CD8-positive, alpha-beta memory T cell (primary cell): ENCODE results near the gene DPYD. TPM values are rescaled to one million over a fixed set of nuclear protein-coding genes. Genes with fewer than 3 reads are reported as not detected.

ENCODE experiments used
- CTCF ChIA-PET: fragments of 350-600 bp; sonication (Branson Sonifier 250); formaldehyde crosslinking; loops from one replicate; lab custom pipeline; 2021; ENCODE audit warnings: antibody characterized with exemption; lab: Charles Lee
- POLR2A ChIA-PET: fragments of 350-600 bp; sonication (Branson Sonifier 250); formaldehyde crosslinking; loops from one replicate; lab custom pipeline; 2021; ENCODE audit warnings: antibody characterized with exemption; lab: Charles Lee
- DNase-seq, 5 donors: peaks; one replicate each; pipeline versions ENCODE4 v3.0.0 to v3.0.0-alpha.2; 2020 to 2022; ENCODE audit warnings: mixed read lengths in 1 of 5
- H3K27ac ChIP-seq: one replicate; pipeline ENCODE4 v1.7.0; 2013; ENCODE audit warnings: low read depth, mild to moderate bottlenecking, low read length, moderate library complexity
- H3K27me3 ChIP-seq: 2 replicates; pipeline ENCODE4 v1.7.0; 2013; ENCODE audit warnings: low read length, mild to moderate bottlenecking; ENCODE audit not compliant: insufficient read depth, poor library complexity, severe bottlenecking
- H3K36me3 ChIP-seq: 2 replicates; pipeline ENCODE4 v1.7.0; 2013; ENCODE audit warnings: mild to moderate bottlenecking, low read length, moderate library complexity; ENCODE audit not compliant: insufficient read depth
- H3K4me1 ChIP-seq: 2 replicates; pipeline ENCODE4 v1.7.0; 2013; ENCODE audit warnings: mild to moderate bottlenecking, low read length, moderate library complexity; ENCODE audit not compliant: insufficient read depth
- H3K4me3 ChIP-seq: 2 replicates; pipeline ENCODE4 v1.7.0; 2013; ENCODE audit warnings: mild to moderate bottlenecking, low read length
- H3K9me3 ChIP-seq: 2 replicates; pipeline ENCODE4 v1.7.0; 2013; ENCODE audit warnings: mild to moderate bottlenecking, low read length
- H3K27ac Mint-ChIP-seq, 8 donors: one replicate each; pipeline ENCODE4 v1.8.0; 2020 to 2021; ENCODE audit warnings: mixed read lengths in 8 of 8, mild to moderate bottlenecking in 6 of 8, inconsistent platforms in 3 of 8, moderate library complexity in 3 of 8
- H3K27me3 Mint-ChIP-seq, 2 donors: one replicate each; pipeline ENCODE4 v1.8.0; 2020 to 2021; ENCODE audit warnings: mixed read lengths in 2 of 2, mild to moderate bottlenecking in 1 of 2, moderate library complexity in 1 of 2
- H3K36me3 Mint-ChIP-seq, 3 donors: one replicate each; pipeline ENCODE4 v1.8.0; 2020 to 2021; ENCODE audit warnings: mixed read lengths in 3 of 3, inconsistent platforms in 1 of 3, mild to moderate bottlenecking in 1 of 3
- H3K4me1 Mint-ChIP-seq, 3 donors: one replicate each; pipeline ENCODE4 v1.8.0; 2020 to 2021; ENCODE audit warnings: mixed read lengths in 3 of 3, inconsistent platforms in 1 of 3, mild to moderate bottlenecking in 1 of 3
- H3K4me3 Mint-ChIP-seq, 7 donors: one replicate each; pipeline ENCODE4 v1.8.0; 2020 to 2021; ENCODE audit warnings: mixed read lengths in 7 of 7, mild to moderate bottlenecking in 6 of 7, moderate library complexity in 4 of 7, inconsistent platforms in 2 of 7
- H3K9me3 Mint-ChIP-seq, 5 donors: one replicate each; pipeline ENCODE4 v1.8.0; 2020 to 2022; ENCODE audit warnings: mixed read lengths in 5 of 5, mild to moderate bottlenecking in 3 of 5, moderate library complexity in 2 of 5, inconsistent platforms in 1 of 5
- polyA plus RNA-seq: library from polyadenylated mRNA; unstranded; fragments of 300-500 nt; fragmentation: Illumina TruSeq; gene quantifications from one replicate; pipeline ENCODE4 v1.2.3, GENCODE V29; 2021
- total RNA-seq, 2 experiments: library from RNA; stranded (reverse); gene quantifications; one replicate each; pipeline ENCODE4 v1.2.3, GENCODE V29; 2021

DPYD gene
- total and polyA plus RNA-seq, 3 experiments from 2014 or later: 9.6 to 43.9 (median 10.3) TPM

DNA sequence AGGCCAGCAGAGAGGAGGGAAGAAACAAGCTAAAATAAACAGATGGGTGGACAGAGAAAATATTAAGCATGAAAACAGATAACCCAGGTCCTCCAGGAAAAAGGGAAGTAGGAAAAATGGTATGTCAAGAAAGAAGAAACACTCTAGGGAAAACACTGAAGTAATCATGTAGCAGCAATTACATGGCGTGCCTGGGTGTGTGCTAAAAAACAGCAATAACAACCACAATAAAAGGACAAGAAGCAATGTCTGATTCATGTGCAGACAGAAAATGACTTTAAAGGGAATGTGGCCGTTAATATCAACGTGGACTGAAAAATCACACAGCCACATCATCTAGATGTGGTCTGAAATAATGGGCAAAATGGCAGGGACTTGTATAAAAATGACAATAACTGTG lies 829.6 kb downstream of the DPYD start:
- peaks cover 4 to 15% (median 7%) of the 10 kb centered on the region in 3 donors for H3K36me3 Mint-ChIP-seq
- no peak for DNase-seq
- Histone ChIP-seq H3K9me3 (no peaks in the 10 kb centered on the region), H3K4me1 (no peaks in the 10 kb centered on the region), H3K27me3 (no peaks in the 10 kb centered on the region), H3K36me3 (no peaks in the 10 kb centered on the region), H3K4me3 (no peak overlapping the region), H3K27ac (no peak overlapping the region)
- CTCF ChIA-PET: no interaction called here
- H3K4me3 Mint-ChIP-seq: no peak overlapping the region
- no peaks in the 10 kb centered on the region for H3K27me3 Mint-ChIP-seq
- H3K9me3 Mint-ChIP-seq: no peaks in the 10 kb centered on the region
- POLR2A ChIA-PET: no interaction called here
- H3K4me1 Mint-ChIP-seq: no peaks in the 10 kb centered on the region
- H3K27ac Mint-ChIP-seq: no peak overlapping the region

GRCh38 chr1:97090725-97091124 lies 830.1 kb downstream of the DPYD start:
- H3K4me3 ChIP-seq: no peak overlapping the region
- no peaks in the 10 kb centered on the region for H3K36me3 ChIP-seq
- ChIA-PET POLR2A (no interaction called here), CTCF (no interaction called here)
- Mint-ChIP-seq H3K27ac (no peak overlapping the region), H3K27me3 (no peaks in the 10 kb centered on the region), H3K36me3 (peaks cover 3 to 12% (median 4%) of the 10 kb centered on the region in 3 donors), H3K4me1 (no peaks in the 10 kb centered on the region), H3K9me3 (no peaks in the 10 kb centered on the region), H3K4me3 (no peak overlapping the region)
- no peak for DNase-seq
- H3K9me3 ChIP-seq: no peaks in the 10 kb centered on the region
- no peaks in the 10 kb centered on the region for H3K27me3 ChIP-seq
- H3K4me1 ChIP-seq: no peaks in the 10 kb centered on the region
- H3K27ac ChIP-seq: no peak overlapping the region

- H3K27me3 Mint-ChIP-seq: no peaks in the 10 kb centered on the region
- peaks cover 3 to 13% (median 4%) of the 10 kb centered on the region in 3 donors for H3K36me3 Mint-ChIP-seq
- Histone ChIP-seq H3K9me3 (no peaks in the 10 kb centered on the region), H3K36me3 (no peaks in the 10 kb centered on the region), H3K27me3 (no peaks in the 10 kb centered on the region), H3K4me3 (no peak overlapping the region), H3K27ac (no peak overlapping the region), H3K4me1 (no peaks in the 10 kb centered on the region)
- H3K4me3 Mint-ChIP-seq: no peak overlapping the region
- DNase-seq: no peak
- ChIA-PET POLR2A (no interaction called here), CTCF (no interaction called here)
- no peaks in the 10 kb centered on the region for H3K9me3 Mint-ChIP-seq
- no peaks in the 10 kb centered on the region for H3K4me1 Mint-ChIP-seq
- H3K27ac Mint-ChIP-seq: no peak overlapping the region
Observed at GRCh38 chr1:97089173-97089572, 831.7 kb downstream of the DPYD start.

GRCh38 chr1:97088391-97088790 lies 832.4 kb downstream of the DPYD start:
- no peaks in the 10 kb centered on the region for H3K9me3 Mint-ChIP-seq

GRCh38 chr1:97084546-97084945 lies 836.3 kb downstream of the DPYD start:
- Mint-ChIP-seq H3K4me3 (no peak overlapping the region), H3K4me1 (no peaks in the 10 kb centered on the region), H3K27ac (peak overlapping the region in 2 of 8 donors; percentile 2 to 60), H3K27me3 (no peaks in the 10 kb centered on the region), H3K36me3 (peaks cover 5 to 23% (median 5%) of the 10 kb centered on the region in 3 donors), H3K9me3 (no peaks in the 10 kb centered on the region)
- ChIA-PET CTCF (no interaction called here), POLR2A (no interaction called here)
- no peaks in the 10 kb centered on the region for H3K9me3 ChIP-seq
- no peaks in the 10 kb centered on the region for H3K36me3 ChIP-seq
- no peaks in the 10 kb centered on the region for H3K4me1 ChIP-seq
- no peaks in the 10 kb centered on the region for H3K27me3 ChIP-seq
- no peak for DNase-seq
- no peak overlapping the region for H3K4me3 ChIP-seq
- no peak overlapping the region for H3K27ac ChIP-seq

More at GRCh38 chr1:97088391-97088790, 832.4 kb downstream of the DPYD start:
- Histone ChIP-seq H3K4me3 (no peak overlapping the region), H3K36me3 (no peaks in the 10 kb centered on the region), H3K27me3 (no peaks in the 10 kb centered on the region), H3K9me3 (no peaks in the 10 kb centered on the region), H3K27ac (no peak overlapping the region), H3K4me1 (no peaks in the 10 kb centered on the region)
- ChIA-PET CTCF (no interaction called here), POLR2A (no interaction called here)
- Mint-ChIP-seq H3K27ac (no peak overlapping the region), H3K27me3 (no peaks in the 10 kb centered on the region), H3K4me1 (no peaks in the 10 kb centered on the region), H3K4me3 (no peak overlapping the region), H3K36me3 (peaks cover 3 to 16% (median 4%) of the 10 kb centered on the region in 3 donors)
- no peak for DNase-seq

GRCh38 chr1:97082160-97082848 lies 838.5 kb downstream of the DPYD start:
- CTCF ChIA-PET: no interaction called here
- Histone ChIP-seq H3K27me3 (no peaks in the 10 kb centered on the region), H3K9me3 (no peaks in the 10 kb centered on the region), H3K36me3 (no peaks in the 10 kb centered on the region), H3K4me1 (no peaks in the 10 kb centered on the region), H3K4me3 (no peak overlapping the region), H3K27ac (no peak overlapping the region)
- POLR2A ChIA-PET: no interaction called here
- no peak overlapping the region for H3K4me3 Mint-ChIP-seq
- DNase-seq: no peak
- no peaks in the 10 kb centered on the region for H3K4me1 Mint-ChIP-seq
- peak overlapping the region in 1 of 8 donors; percentile 15 for H3K27ac Mint-ChIP-seq
- no peaks in the 10 kb centered on the region for H3K27me3 Mint-ChIP-seq
- peaks cover 5 to 30% (median 10%) of the 10 kb centered on the region in 3 donors for H3K36me3 Mint-ChIP-seq
- H3K9me3 Mint-ChIP-seq: no peaks in the 10 kb centered on the region

- no peak for DNase-seq
- ChIA-PET POLR2A (no interaction called here), CTCF (no interaction called here)
Observed at GRCh38 chr1:97078872-97079271, 842.0 kb downstream of the DPYD start.

DNA sequence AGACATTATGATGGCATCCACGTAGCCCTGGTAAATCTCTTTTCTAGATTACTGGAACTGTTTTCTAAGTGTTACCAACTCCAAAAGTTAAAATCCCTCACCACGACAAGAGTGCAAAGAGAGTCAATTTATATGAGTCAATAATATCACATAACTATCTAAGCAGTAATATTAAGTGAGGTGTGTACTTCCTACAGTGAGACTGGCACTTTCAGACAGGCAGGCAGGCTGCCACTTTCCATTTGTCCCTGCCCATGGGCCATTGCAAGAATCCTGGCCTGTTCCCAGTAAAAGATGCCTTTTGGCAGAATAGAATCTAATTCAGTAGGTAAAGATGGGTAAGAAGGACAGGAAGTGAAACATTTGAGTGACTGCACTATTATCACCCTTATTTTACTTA lies 843.6 kb downstream of the DPYD start:
- Mint-ChIP-seq H3K27me3 (no peaks in the 10 kb centered on the region), H3K27ac (no peak overlapping the region), H3K9me3 (no peaks in the 10 kb centered on the region), H3K4me1 (no peaks in the 10 kb centered on the region), H3K4me3 (no peak overlapping the region), H3K36me3 (peaks cover 5 to 28% (median 25%) of the 10 kb centered on the region in 3 donors)
- POLR2A ChIA-PET: no interaction called here
- CTCF ChIA-PET: no interaction called here
- H3K27ac ChIP-seq: no peak overlapping the region
- H3K9me3 ChIP-seq: no peaks in the 10 kb centered on the region
- H3K4me3 ChIP-seq: no peak overlapping the region
- H3K27me3 ChIP-seq: no peaks in the 10 kb centered on the region
- DNase-seq: no peak
- no peaks in the 10 kb centered on the region for H3K4me1 ChIP-seq
- no peaks in the 10 kb centered on the region for H3K36me3 ChIP-seq

More at GRCh38 chr1:97078872-97079271, 842.0 kb downstream of the DPYD start:
- Mint-ChIP-seq H3K36me3 (peaks cover 5 to 33% (median 25%) of the 10 kb centered on the region in 3 donors), H3K9me3 (no peaks in the 10 kb centered on the region), H3K4me1 (no peaks in the 10 kb centered on the region), H3K27me3 (no peaks in the 10 kb centered on the region), H3K27ac (peak overlapping the region in 1 of 8 donors; percentile 38), H3K4me3 (no peak overlapping the region)
- Histone ChIP-seq H3K4me3 (no peak overlapping the region), H3K9me3 (no peaks in the 10 kb centered on the region), H3K36me3 (no peaks in the 10 kb centered on the region), H3K4me1 (no peaks in the 10 kb centered on the region), H3K27ac (no peak overlapping the region), H3K27me3 (no peaks in the 10 kb centered on the region)
